HEK293T (cell line): Measurements from ENCODE around the gene FARP2.

Source experiments
- ARNT ChIP-seq: fragments of 450-650 bp; IDR thresholded peaks from 2 replicates; pipeline ENCODE4 v1.6.1; 2017; ENCODE audit warnings: mild to moderate bottlenecking
- BHLHE40 ChIP-seq: fragments of 450-650 bp; IDR thresholded peaks from 2 replicates; pipeline ENCODE4 v1.6.1; 2016; ENCODE audit warnings: mild to moderate bottlenecking, moderate library complexity, borderline replicate concordance
- CTBP1 ChIP-seq: fragments of 450-650 bp; IDR thresholded peaks from 2 replicates; pipeline ENCODE4 v1.6.1; 2016; ENCODE audit warnings: borderline replicate concordance
- FOXA1 ChIP-seq: fragments of 450-650 bp; IDR thresholded peaks from 2 replicates; pipeline ENCODE4 v1.6.1; 2016; ENCODE audit warnings: mild to moderate bottlenecking
- HDGF ChIP-seq: fragments of 450-650 bp; IDR thresholded peaks from 2 replicates; pipeline ENCODE4 v1.6.1; 2017; ENCODE audit warnings: antibody characterized with exemption, borderline replicate concordance
- LEF1 ChIP-seq: fragments of 450-650 bp; IDR thresholded peaks from 2 replicates; pipeline ENCODE4 v1.6.1; 2017; ENCODE audit warnings: mild to moderate bottlenecking, borderline replicate concordance
- NFRKB ChIP-seq: fragments of 450-650 bp; IDR thresholded peaks from 2 replicates; pipeline ENCODE4 v1.6.1; 2016; ENCODE audit warnings: mild to moderate bottlenecking, moderate library complexity
- PKNOX1 ChIP-seq: fragments of 450-650 bp; IDR thresholded peaks from 2 replicates; pipeline ENCODE4 v1.6.1; 2016
- SP1 ChIP-seq: fragments of 450-650 bp; IDR thresholded peaks from 2 replicates; pipeline ENCODE4 v1.6.1; 2017
- ZNF384 ChIP-seq: fragments of 450-650 bp; IDR thresholded peaks from 2 replicates; pipeline ENCODE4 v1.6.1; 2016

- no peak for TF ChIP-seq ZNF384
- TF ChIP-seq PKNOX1, result no peak
- no peak for TF ChIP-seq BHLHE40
- TF ChIP-seq HDGF, result no peak
- no peak for TF ChIP-seq FOXA1
- no peak for TF ChIP-seq NFRKB
- TF ChIP-seq SP1, result no peak
- TF ChIP-seq ARNT, result no peak
- no peak for TF ChIP-seq CTBP1
- no peak for TF ChIP-seq LEF1
Observed at GRCh38 chr2:241516520-241516965, 160.5 kb downstream of the FARP2 start.
